Testis (tissue), 5 donors: Measurements from ENCODE around the gene XKR7. TPM values are rescaled to one million over a fixed set of nuclear protein-coding genes. Genes with fewer than 3 reads are reported as not detected.
"Not testable (repeated sequence)": the region's sequence is repeated elsewhere in the genome, so short reads cannot be mapped to it uniquely, and the experiment has no call there.

Experiments
- DNase-seq: peaks from one replicate; pipeline ENCODE4 v3.0.0-alpha.2; 2019
- H3K27ac ChIP-seq, 2 donors: fragments of 200-600 bp; sonication (generic); one replicate each; pipeline ENCODE4 v1.5.1; 2019
- H3K27me3 ChIP-seq: fragments of 200-600 bp; sonication (generic); one replicate; pipeline ENCODE4 v1.5.1; 2019
- H3K36me3 ChIP-seq: fragments of 200-600 bp; sonication (generic); one replicate; pipeline ENCODE4 v1.5.1; 2017; ENCODE audit warnings: low read depth; ENCODE audit errors: missing control alignments
- H3K4me1 ChIP-seq: fragments of 200-600 bp; sonication (generic); one replicate; pipeline ENCODE4 v1.5.1; 2019
- H3K4me3 ChIP-seq, 2 donors: fragments of 200-600 bp; sonication (generic); one replicate each; pipeline ENCODE4 v1.5.1; 2017 to 2019
- H3K9me3 ChIP-seq: fragments of 200-600 bp; sonication (generic); one replicate; pipeline ENCODE4 v1.5.1; 2017
- CTCF ChIP-seq, 3 experiments: fragments of 450-650 bp in 2 of 3; fragments of 200-600 bp in 1 of 3; sonication (generic) in 1 of 3; IDR thresholded peaks; one replicate each; pipeline ENCODE4 v1.5.1; 2016 to 2019; ENCODE audit warnings: antibody characterized with exemption in 3 of 3, mild to moderate bottlenecking in 2 of 3, moderate library complexity in 1 of 3
- POLR2A ChIP-seq: fragments of 450-650 bp; IDR thresholded peaks from one replicate; pipeline ENCODE4 v1.6.1; 2017; ENCODE audit warnings: antibody characterized with exemption, mild to moderate bottlenecking, moderate library complexity
- WGBS, 2 donors: methylation state at CpG; one replicate each; pipeline ENCODE4 v1.1.5; 2018; 5-methylcytosine and 5-hydroxymethylcytosine counted together
- intact Hi-C: fragments of 100-400 bp; cut with DNase I; formaldehyde crosslinking; loops from one replicate; pipeline ENCODE4 v1.15.1; 2023; ENCODE audit warnings: low total_unique reads
- long read RNA-seq, 2 donors: transcript quantifications; one replicate each; lab custom pipeline, GENCODE V29; 2026
- polyA plus RNA-seq: library from polyadenylated mRNA; stranded (reverse); fragments of 350-450 nt; fragmentation: Illumina TruSeq; extraction: RNeasy Lipid Tissue Mini Kit (QIAGEN cat#74804); gene quantifications from one replicate; pipeline ENCODE4 v1.2.3, GENCODE V29; 2014; ENCODE audit warnings: low read depth, low replicate concordance; ENCODE audit not compliant: insufficient read depth
- total RNA-seq, 2 donors: library from RNA; depleted of rRNA; stranded (reverse); fragments of >200 nt; gene quantifications; one replicate each; pipeline ENCODE4 v1.2.3, GENCODE V29; 2016

XKR7 gene
- total RNA-seq (under 1 TPM; 0.25 to 0.39 TPM), polyA plus RNA-seq (0.96 TPM)
- long read RNA-seq, donor 1 = 0 reads
- long read RNA-seq, donor 2 = 0 reads

DNA sequence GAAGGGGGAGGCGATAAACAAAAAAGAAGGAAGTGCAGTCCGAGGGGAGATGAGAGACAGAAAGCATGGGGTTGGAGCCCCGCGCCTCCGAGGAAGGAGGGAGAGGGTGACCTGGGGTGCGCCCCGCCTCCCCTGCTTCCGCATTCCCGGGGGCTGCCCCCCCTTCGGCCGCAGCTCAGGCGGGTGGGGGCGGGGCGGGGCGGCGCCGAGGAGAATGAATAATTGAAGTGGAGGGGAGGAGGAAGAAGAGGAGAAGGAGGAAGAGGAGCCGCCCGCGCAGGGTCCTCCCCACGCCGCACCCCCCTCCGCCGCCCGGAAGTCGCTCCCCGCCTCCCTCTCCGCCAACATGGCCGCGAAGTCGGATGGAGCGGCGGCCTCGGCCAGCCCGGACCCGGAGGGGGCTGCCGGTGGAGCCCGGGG is at the start of gene XKR7:
TSS of gene XKR7 (plus strand) at position 322 of the 420 bp plus-strand sequence. CDS start at position 347, 25 bp downstream.
- Histone ChIP-seq H3K36me3 (no peaks in the 10 kb centered on the region), H3K27ac (no peak within 1 kb of the TSS), H3K4me3 (peak within 1 kb of the TSS; percentile 21 to 48), H3K4me1 (no peaks in the 10 kb centered on the region), H3K9me3 (no peaks in the 10 kb centered on the region), H3K27me3 (no peaks in the 10 kb centered on the region)
- TF ChIP-seq CTCF (IDR thresholded peaks at IDR 0.05) (no peak), POLR2A (no peak)
- no peak for DNase-seq
- intact Hi-C loops = no loop called here
- 1% methylated on average over 20 to 27 of the region's 38 CpGs for WGBS, 2 donors

GRCh38 chr20:31918466-31919105 is 49.4 kb upstream of the XKR7 start:
- TF ChIP-seq POLR2A (no peak), CTCF (IDR thresholded peaks at IDR 0.05) (no peak)
- H3K36me3 ChIP-seq = no peaks in the 10 kb centered on the region
- intact Hi-C loops = no loop called here
- no peak overlapping the region for H3K4me3 ChIP-seq
- H3K27ac ChIP-seq = no peak overlapping the region
- H3K9me3 ChIP-seq = no peaks in the 10 kb centered on the region
- peaks cover 7% of the 10 kb centered on the region for H3K4me1 ChIP-seq
- WGBS, 2 donors = 64 to 82% methylated on average over 7 of the region's 7 CpGs
- DNase-seq = no peak
- H3K27me3 ChIP-seq = no peaks in the 10 kb centered on the region

DNA sequence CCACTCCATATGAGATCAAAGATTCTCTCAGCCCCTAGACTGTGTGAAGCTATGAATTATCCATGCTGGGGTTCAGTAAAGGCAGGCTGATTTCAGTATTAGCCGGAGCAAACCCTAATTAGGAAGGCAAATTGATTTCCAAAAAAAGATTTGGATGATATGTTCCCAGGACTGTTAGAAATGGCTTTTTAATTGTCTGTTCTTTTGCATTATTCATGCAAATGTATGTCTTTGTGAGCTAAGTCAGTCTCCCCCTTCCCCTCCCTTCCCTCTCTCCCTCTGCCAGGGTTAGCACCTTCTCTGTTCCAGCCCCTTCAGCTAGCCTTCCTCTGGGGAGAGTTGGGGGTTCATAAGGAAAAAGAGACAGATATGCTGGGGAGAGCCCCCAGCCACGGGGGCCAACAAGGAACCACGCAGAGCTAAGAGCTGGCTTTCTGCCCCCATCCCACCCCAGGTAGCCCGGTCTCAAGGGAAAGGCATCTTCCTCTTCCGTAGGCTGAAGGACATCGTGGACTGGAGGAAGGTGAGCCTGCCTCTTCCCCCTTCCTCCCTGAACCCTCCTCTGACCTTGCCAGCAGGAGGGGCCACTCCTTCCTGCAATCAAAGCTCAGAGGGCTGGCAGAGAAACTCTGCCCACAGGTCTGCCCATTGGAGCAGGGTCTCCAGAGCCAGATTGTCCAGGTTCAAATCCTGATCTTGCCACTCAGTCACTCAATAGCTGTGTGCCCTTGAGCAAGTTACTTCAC is 48.4 kb upstream of the XKR7 start:
- Histone ChIP-seq H3K4me1 (peaks cover 7% of the 10 kb centered on the region), H3K27me3 (no peaks in the 10 kb centered on the region), H3K36me3 (no peaks in the 10 kb centered on the region), H3K27ac (no peak overlapping the region), H3K9me3 (no peaks in the 10 kb centered on the region), H3K4me3 (no peak overlapping the region)
- DNase-seq = no peak
- intact Hi-C loops = no loop called here
- no peak for TF ChIP-seq CTCF (IDR thresholded peaks at IDR 0.05)
- no peak for TF ChIP-seq POLR2A
- 36 to 55% methylated on average over 3 to 6 of the region's 6 CpGs for WGBS, 2 donors

- H3K9me3 ChIP-seq = no peaks in the 10 kb centered on the region
- H3K4me3 ChIP-seq = no peak overlapping the region
- no peak for TF ChIP-seq POLR2A
- no peak for TF ChIP-seq CTCF (IDR thresholded peaks at IDR 0.05)
- H3K36me3 ChIP-seq = no peaks in the 10 kb centered on the region
- no peak for DNase-seq
- peaks cover 7% of the 10 kb centered on the region for H3K4me1 ChIP-seq
- 74 to 79% methylated on average over 7 to 11 of the region's 11 CpGs for WGBS, 2 donors
- no peak overlapping the region for H3K27ac ChIP-seq
- H3K27me3 ChIP-seq = no peaks in the 10 kb centered on the region
- intact Hi-C loops = no loop called here
These were observed 47.6 kb upstream of the XKR7 start for GRCh38 chr20:31920275-31920855.

- H3K36me3 ChIP-seq, intact Hi-C loops, DNase-seq, H3K9me3 ChIP-seq, H3K27me3 ChIP-seq, H3K4me3 ChIP-seq, H3K4me1 ChIP-seq, H3K27ac ChIP-seq: not testable (repeated sequence)
- 93 to 94% methylated on average over 5 of the region's 5 CpGs for WGBS, 2 donors
These were observed 46.5 kb upstream of the XKR7 start for GRCh38 chr20:31921480-31921879.
